HG02852 (cell line): ENCODE results near the gene RPL36.

ENCODE experiments used
- ATAC-seq: cut with Tn5 transposase; IDR thresholded peaks from one replicate; pipeline ENCODE4 v1.9.1; 2021; ENCODE audit warnings: mild to moderate bottlenecking, moderate library complexity; ENCODE audit not compliant: unreplicated experiment

Gene RPL36

DNA sequence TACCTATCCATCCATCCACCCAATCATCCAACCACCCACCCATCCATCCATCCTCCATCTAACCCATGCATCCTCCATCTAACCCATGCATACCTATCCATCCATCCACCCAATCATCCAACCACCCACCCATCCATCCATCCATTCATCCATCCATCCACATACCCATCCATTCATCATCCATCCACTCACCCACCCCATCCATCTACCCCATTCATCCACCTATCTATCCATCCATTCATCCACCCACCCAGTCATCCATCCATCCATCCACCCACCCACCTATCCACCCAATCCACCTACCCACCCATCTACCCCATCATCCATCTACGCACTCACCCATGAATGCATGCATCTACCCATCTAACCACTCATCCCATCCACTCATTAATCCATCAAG, 16.3 kb upstream of the RPL36 start:
- ATAC-seq: no peak

DNA sequence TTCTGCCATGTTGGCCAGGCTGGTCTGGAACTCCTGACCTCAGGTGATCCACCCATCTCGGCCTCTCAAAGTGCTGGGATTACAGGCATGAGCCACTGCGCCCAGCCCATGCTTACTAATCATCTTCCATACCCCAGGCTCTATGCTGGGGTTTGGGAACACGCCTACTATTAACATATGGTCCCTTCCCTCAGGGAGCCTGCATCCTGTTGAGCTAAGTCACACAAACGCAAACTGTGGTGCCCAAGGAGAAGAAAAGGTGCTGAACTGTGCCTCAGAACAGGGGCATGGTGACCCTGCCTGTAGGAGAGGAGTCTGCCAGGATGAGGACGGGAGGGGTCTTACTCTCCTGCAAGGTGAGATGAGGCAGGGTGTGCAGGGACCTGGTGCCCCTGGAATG, 15.4 kb upstream of the RPL36 start:
- ATAC-seq: no peak

DNA sequence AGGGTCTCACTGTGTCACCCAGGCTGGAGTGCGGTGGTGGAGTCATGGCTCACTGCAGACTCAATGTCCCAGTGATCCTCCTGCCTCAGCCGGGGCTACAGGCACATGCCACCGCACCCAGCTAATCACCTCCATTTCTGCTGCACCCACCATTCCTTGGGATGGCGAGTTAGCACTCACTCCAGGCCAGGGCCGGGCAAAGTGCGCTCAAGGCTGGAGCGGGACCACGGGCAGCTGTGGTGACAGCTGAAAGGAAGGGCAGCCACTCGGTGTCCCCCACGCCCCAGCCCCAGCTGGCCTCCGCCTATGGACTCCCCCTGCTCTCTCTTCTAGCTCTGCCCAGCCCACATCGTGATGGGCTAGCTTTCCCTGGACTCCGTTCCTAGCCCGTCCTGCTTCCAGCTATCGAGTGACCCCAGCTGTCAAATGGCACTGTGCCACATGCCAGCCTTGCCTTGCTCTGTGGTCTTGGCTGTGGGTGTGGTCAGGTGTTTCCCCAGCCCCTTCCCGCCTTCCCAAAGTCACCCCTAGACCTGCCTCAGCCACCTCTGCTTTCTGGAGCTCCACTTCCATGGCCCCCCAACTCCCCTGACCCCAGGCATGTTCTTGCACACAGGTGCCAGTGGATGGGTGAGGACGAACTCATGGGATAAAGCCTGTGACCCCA, 13.9 kb upstream of the RPL36 start:
- no peak for ATAC-seq

DNA sequence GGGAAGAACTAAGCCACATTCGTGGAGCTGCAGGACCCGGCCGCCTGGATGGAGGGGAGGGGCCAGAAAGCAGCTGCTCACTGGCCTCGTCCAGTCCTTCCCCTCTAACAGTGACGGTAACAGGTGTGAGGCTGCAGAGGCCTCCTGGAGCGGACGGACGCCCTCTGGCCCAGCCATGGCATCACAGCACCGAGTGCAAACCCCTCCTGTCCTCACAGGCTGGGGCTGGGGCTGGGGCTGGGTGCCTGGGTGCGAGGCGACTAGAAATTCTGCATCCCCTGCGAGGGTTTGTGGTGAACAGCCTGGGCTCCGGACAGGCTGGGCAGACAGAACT, 13.4 kb upstream of the RPL36 start:
- no peak for ATAC-seq

GRCh38 chr19:5677136-5677535, 13.0 kb upstream of the RPL36 start:
- ATAC-seq: no peak

DNA sequence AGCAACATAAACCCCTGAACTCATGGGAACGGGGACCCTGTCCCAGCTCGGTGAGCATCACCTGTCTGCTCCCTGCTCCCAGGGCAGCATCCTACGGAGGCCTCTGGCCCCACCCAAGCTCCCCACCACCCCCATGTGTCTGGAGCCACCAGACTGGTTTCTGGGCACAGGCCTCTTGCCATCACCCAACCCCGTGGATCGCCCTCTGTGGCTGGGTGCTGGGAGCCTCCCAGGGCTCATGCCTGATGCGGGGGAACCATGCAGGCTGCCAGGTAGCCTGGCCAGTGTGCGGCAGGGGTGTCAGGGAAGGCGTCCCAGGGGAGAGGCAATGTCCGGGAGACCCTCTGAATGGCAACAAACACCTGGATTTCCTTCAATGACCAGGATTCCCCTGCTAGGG, 12.5 kb upstream of the RPL36 start:
- ATAC-seq: no peak

- no peak for ATAC-seq
These were observed 11.9 kb upstream of the RPL36 start for GRCh38 chr19:5678071-5678718.

DNA sequence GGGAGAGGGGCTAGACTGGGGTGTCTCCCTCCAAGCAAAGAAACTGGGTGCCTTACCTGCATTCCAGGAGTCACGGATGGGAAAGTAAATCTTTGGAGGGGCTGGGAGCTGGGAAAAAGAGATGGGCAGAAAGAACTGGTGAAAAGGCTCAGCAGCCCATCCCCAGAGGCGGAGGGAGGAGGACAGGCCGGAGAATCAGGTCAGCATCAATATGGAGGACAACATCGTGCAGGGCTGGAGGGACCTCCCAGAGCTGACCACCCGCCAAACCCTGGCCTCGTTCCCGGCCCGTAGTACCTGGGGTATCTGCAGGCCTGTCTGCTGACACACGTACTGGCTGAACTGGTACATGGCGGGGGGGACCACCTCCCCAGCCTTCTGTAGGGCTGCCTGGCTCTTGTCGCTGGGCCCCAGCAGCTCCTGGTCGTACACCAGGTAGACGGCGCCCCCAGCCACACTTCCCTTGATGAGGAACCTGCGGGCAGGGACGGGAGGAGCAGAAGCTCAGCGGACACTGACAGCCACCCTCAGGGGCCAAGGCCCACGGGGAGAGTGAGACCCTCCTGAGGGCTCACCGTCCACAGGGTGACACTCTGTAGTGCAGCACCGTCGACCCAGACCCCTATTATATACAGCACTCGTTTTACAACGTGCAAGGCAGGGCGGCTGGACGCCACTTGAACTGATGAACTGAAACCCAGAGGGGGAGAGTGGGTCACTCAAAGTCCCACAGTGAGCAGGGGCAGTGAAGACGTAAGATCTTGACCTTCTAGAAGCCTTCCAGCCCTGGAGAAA, 10.6 kb upstream of the RPL36 start:
- no peak for ATAC-seq

- peak; percentile 1 for ATAC-seq
These were observed 10.0 kb upstream of the RPL36 start for GRCh38 chr19:5680084-5680436.

- peak; percentile 84 for ATAC-seq
These were observed 9.4 kb upstream of the RPL36 start, which contains the start of the genes HSD11B1L and MICOS13 for GRCh38 chr19:5680437-5681368. TSS of gene HSD11B1L (plus strand) at chr19:5681027. CDS start at chr19:5684833, 3,806 bp downstream. TSS of gene MICOS13 (minus strand) at chr19:5680516. CDS start at chr19:5680486, 30 bp downstream.

GRCh38 chr19:5681391-5682106, 8.5 kb upstream of the RPL36 start:
- no peak for ATAC-seq

- no peak for ATAC-seq
These were observed 8.0 kb upstream of the RPL36 start for GRCh38 chr19:5682107-5682482.

DNA sequence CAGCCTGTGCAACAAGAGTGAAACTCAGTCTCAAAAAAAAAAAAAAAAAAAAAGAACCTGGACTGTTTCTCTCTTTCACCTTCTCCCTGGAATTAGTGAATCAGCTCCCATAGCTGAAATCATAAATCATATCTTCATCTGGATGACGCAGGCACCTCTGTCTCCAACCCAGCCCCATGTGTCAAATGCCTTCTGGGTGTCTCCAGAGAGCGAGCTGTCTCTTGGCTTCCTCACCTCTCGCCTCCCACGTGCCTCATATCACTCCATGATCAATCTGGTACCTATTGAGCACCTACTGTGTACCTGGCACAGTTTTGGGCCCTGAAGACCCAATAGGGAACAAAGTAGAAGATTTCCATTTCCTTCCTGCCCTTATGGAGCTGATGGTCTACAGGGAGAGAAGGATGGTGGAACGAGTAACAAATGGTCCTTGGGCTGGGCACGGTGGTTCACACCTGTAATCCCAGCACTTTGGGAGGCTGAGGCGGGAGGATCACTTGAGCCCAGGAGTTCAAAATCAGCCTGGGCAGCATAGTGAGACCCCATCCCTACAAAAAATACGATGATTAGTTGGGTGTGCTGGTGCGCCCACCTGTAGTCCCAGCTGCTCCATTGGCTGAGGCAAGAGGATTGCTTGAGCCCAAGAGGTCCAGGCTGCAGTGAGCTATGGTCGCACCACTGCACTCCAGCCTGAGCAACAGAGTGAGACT, 6.8 kb upstream of the RPL36 start:
- no peak for ATAC-seq

- ATAC-seq: no peak
These were observed 5.2 kb upstream of the RPL36 start for GRCh38 chr19:5684694-5685430.

- no peak for ATAC-seq
These were observed 3.8 kb upstream of the RPL36 start for GRCh38 chr19:5686326-5686646.

DNA sequence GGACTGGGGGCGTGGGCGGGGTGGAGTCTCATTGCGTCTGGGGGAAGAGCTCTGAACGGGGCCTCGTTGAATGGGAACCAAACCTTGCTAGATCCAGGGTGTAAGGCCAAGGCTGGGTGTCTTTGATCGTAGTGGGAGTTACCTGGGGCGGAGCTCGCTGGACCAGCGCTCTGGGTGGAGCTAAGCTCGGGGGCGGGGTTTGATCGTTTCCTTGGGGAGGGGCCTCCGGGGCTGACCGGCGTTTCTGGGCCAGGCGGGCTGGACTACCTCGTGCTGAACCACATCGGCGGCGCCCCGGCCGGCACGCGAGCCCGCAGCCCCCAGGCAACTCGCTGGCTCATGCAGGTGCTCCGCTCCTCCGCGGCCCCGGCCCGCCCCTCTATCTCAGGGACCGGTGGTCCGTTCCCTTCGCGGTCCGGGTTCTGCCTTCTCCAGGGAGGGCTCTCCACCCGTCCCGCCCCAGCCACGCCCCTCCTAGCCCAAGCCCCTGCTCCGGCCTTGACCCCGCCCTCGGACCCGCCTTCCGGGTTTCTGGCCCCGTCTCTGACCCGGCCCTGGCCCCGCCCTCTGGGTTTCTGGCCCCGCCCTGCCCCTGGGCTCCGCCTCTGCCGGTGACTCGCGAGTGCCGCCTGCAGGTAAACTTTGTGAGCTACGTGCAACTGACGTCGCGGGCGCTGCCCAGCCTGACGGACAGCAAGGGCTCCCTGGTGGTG, 3.3 kb upstream of the RPL36 start:
- peak; percentile 54 for ATAC-seq

DNA sequence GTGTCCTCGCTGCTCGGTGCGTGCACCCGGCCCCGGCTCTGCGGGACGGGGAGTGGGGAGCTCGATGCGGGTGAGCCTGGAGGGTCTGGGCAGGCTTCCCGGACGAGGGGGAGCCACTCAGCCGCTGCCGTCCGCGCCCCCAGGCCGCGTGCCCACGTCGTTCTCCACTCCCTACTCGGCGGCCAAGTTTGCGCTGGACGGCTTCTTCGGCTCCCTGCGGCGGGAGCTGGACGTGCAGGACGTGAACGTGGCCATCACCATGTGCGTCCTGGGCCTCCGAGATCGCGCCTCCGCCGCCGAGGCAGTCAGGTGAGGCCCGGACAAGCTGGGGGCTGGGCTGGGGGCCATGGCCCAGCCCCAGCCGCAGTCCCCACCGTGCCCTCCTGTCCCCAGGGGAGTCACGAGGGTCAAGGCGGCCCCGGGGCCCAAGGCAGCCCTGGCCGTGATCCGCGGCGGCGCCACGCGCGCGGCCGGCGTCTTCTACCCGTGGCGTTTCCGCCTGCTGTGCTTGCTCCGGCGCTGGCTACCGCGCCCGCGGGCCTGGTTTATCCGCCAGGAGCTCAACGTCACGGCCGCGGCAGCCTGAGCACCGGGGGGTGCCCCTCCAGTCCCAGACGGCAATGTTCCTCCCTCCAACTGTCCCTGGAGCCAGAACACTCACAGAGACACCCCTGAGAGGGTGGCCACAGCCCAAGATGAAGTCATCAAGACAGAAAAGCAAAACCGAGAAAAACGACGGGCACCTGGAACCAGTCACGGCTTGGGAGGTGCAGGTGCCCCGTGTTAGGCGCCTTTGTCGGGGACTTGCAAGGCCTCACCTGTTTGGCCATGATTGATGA, 2.5 kb upstream of the RPL36 start:
- ATAC-seq: no peak
